ENCODE results near the gene RERE. TPM values are rescaled to one million over a fixed set of nuclear protein-coding genes. Genes with fewer than 3 reads are reported as not detected.
A peak's percentile ranks its signal among the peaks of the same experiment; 100 is the strongest.

Gene RERE
- total and polyA plus RNA-seq, 2 donors (not counting 3 experiments of a cell fraction or from before 2014, with no cell fraction given): 14.1 to 113 TPM

DNA sequence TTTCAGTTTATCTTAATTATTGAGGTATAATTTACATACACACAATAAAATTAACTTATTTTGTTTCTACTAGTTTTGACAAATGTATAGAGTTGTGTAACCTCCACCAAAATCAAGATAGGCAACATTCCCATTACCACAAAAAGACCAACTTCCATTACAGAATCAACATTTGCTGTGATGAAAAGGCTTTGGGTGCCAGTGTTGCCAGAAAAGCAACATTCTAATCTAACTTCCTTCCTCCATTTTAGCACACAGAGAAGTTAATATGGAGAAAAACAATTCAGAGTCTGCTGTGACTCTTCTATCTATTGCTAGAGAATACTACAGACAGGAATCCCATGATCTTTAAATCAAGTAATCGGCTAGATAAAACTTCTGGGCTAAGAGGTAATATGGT, 245.3 kb downstream of the RERE start:
- Histone ChIP-seq H2AFZ (ENCODE audit: low read depth, low read length) (peak overlapping the region; percentile 69), H3K27me3 (ENCODE audit: control insufficient read depth in 2 of 2, insufficient read depth in 2 of 2, low read length in 2 of 2) (no peaks in the 10 kb centered on the region), H4K20me1 (replicated peaks; ENCODE audit: control insufficient read depth, extremely low read depth, insufficient read depth, low read length) (no peaks in the 10 kb centered on the region), H3K9me3 (replicated peaks; ENCODE audit: control insufficient read depth, insufficient read depth, low read length) (no peaks in the 10 kb centered on the region), H3K9ac (replicated peaks; ENCODE audit: extremely low read depth, insufficient read depth, low read length) (peak overlapping the region; percentile 61), H3K4me2 (ENCODE audit: insufficient read depth, low read length) (peak overlapping the region; percentile 85), H3K4me1 (ENCODE audit: control insufficient read depth, extremely low read depth, insufficient read depth, low read length) (peaks cover 27% of the 10 kb centered on the region), H3K4me3 (replicated peaks in 1 of 3; ENCODE audit: insufficient read depth in 1 of 3, low read depth in 1 of 3, low read length in 3 of 3) (peak overlapping the region in 1 of 3 experiments; percentile 19), H3K27ac (ENCODE audit: insufficient read depth, low read depth, low read length) (peak overlapping the region; percentile 93), H3K36me3 (ENCODE audit: control insufficient read depth in 2 of 2, extremely low read depth in 1 of 2, insufficient read depth in 2 of 2, low read length in 2 of 2) (no peaks in the 10 kb centered on the region), H3K79me2 (ENCODE audit: control insufficient read depth, insufficient read depth, low read length) (peaks cover 13% of the 10 kb centered on the region), H3K9me1 (replicated peaks; ENCODE audit: control insufficient read depth, extremely low read depth, insufficient read depth, low read length) (no peaks in the 10 kb centered on the region)
- ChIA-PET POLR2A (no interaction called here), CTCF (interaction anchor here (0.7 to 4.1 kb wide), 16 partner anchors 10 to 277 kb away, joined by 3 to 39 read pairs (median 9); no protein-coding TSS in a partner anchor)
- DNase-seq (ENCODE audit: low read depth, low spot score) (peak; percentile 70), FAIRE-seq (no peak)
- intact Hi-C loops (cut with micrococcal nuclease) (loop anchor here (5.0 kb wide), 2 partner anchors 175 to 285 kb away; no protein-coding TSS in a partner anchor), dilution Hi-C loops (cut with MboI; ENCODE audit: extremely low pct_ligation_motif_present, low sequenced_read_pairs) (no loop called here)
- TF ChIP-seq POLR2A (IDR thresholded peaks at IDR 0.05; ENCODE audit: low read depth, low read length): no peak
- TF ChIP-seq MYC (IDR thresholded peaks at IDR 0.05; ENCODE audit: low read depth, low read length): no peak
- no peak for TF ChIP-seq FOS (IDR thresholded peaks at IDR 0.05; ENCODE audit: borderline replicate concordance, insufficient read depth, low read length)
- TF ChIP-seq, protein P1, sequence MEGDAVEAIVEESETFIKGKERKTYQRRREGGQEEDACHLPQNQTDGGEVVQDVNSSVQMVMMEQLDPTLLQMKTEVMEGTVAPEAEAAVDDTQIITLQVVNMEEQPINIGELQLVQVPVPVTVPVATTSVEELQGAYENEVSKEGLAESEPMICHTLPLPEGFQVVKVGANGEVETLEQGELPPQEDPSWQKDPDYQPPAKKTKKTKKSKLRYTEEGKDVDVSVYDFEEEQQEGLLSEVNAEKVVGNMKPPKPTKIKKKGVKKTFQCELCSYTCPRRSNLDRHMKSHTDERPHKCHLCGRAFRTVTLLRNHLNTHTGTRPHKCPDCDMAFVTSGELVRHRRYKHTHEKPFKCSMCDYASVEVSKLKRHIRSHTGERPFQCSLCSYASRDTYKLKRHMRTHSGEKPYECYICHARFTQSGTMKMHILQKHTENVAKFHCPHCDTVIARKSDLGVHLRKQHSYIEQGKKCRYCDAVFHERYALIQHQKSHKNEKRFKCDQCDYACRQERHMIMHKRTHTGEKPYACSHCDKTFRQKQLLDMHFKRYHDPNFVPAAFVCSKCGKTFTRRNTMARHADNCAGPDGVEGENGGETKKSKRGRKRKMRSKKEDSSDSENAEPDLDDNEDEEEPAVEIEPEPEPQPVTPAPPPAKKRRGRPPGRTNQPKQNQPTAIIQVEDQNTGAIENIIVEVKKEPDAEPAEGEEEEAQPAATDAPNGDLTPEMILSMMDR (IDR thresholded peaks at IDR 0.05; ENCODE audit: extremely low read depth in 1 of 2, insufficient read depth in 1 of 2, low read depth in 1 of 2, low read length in 2 of 2): no peak
- TF ChIP-seq, protein P2, sequence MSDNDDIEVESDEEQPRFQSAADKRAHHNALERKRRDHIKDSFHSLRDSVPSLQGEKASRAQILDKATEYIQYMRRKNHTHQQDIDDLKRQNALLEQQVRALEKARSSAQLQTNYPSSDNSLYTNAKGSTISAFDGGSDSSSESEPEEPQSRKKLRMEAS (IDR thresholded peaks at IDR 0.05; ENCODE audit: insufficient read depth, insufficient read length): no peak
- TF ChIP-seq JUN (IDR thresholded peaks at IDR 0.05; ENCODE audit: borderline replicate concordance, insufficient read depth, insufficient read length, low read depth): no peak
- no peak for TF ChIP-seq EZH2 (IDR thresholded peaks at IDR 0.05; ENCODE audit: borderline replicate concordance, low read depth, low read length, severe bottlenecking)
- TF ChIP-seq POLR2AphosphoS5 (IDR thresholded peaks at IDR 0.05; ENCODE audit: insufficient read depth, low read depth, low read length): no peak
- no peak for TF ChIP-seq GATA2 (IDR thresholded peaks at IDR 0.05; ENCODE audit: insufficient read depth, insufficient read length, low read depth, low read length)
- TSS peak; percentile 56 for BruUV-seq (replicated peaks)
